Upper lobe of right lung (tissue), 1 donor: ENCODE data around the gene C2orf42. TPM values are rescaled to one million over a fixed set of nuclear protein-coding genes. Genes with fewer than 3 reads are reported as not detected.
A peak's percentile ranks its signal among the peaks of the same experiment; 100 is the strongest.
"Not testable (repeated sequence)": the region's sequence is repeated elsewhere in the genome, so short reads cannot be mapped to it uniquely, and the experiment has no call there.

Experiments used
- ATAC-seq: fragments of 200-7000 bp; cut with Tn5 transposase; one replicate; pipeline ENCODE4 v1.9.1; 2020; ENCODE audit warnings: mild to moderate bottlenecking, moderate library complexity
- DNase-seq: peaks from one replicate; pipeline ENCODE4 v3.0.0-alpha.2; 2020
- H3K27ac ChIP-seq: fragments of 200-600 bp; one replicate; pipeline ENCODE4 v1.8.0; 2022
- H3K27me3 ChIP-seq: fragments of 200-600 bp; one replicate; pipeline ENCODE4 v1.8.0; 2022; ENCODE audit warnings: mild to moderate bottlenecking
- H3K36me3 ChIP-seq: fragments of 200-600 bp; one replicate; pipeline ENCODE4 v1.8.0; 2022
- H3K4me1 ChIP-seq: fragments of 200-600 bp; one replicate; pipeline ENCODE4 v1.8.0; 2022
- H3K4me3 ChIP-seq: fragments of 200-600 bp; one replicate; pipeline ENCODE4 v1.8.0; 2022; ENCODE audit warnings: mild to moderate bottlenecking
- H3K9me3 ChIP-seq: fragments of 200-600 bp; one replicate; pipeline ENCODE4 v1.8.0; 2022
- CTCF ChIP-seq: fragments of 200-600 bp; IDR thresholded peaks from one replicate; pipeline ENCODE4 v1.8.0; 2022; ENCODE audit warnings: antibody characterized with exemption
- intact Hi-C: fragments of 100-400 bp; cut with DNase I; formaldehyde crosslinking; loops from one replicate; pipeline ENCODE4 v1.11.0; 2022
- total RNA-seq: library from RNA; stranded (reverse); fragmentation: NEBNext Ultra II Directional; extraction: Animal tissue kit (Norgen Biotek cat#: 25700); gene quantifications from one replicate; pipeline ENCODE4 v1.2.1, GENCODE V29; 2021
- donor health status: DM: no; HTN: yes; CAD: no; lungs with severe emphysema.

The C2orf42 gene
- total RNA-seq, 1 donor from 2014 or later = 9.6 TPM

GRCh38 chr2:70104231-70105111, 86.3 kb downstream of the C2orf42 start:
- DNase-seq (no peak), ATAC-seq (peak; percentile 51)
- peak overlapping the region; percentile 20 for H3K27ac ChIP-seq

GRCh38 chr2:70103531-70104061, 87.2 kb downstream of the C2orf42 start:
- no peak for TF ChIP-seq CTCF
- H3K9me3 ChIP-seq = no peaks in the 10 kb centered on the region
- ATAC-seq = no peak
- DNase-seq = no peak
- H3K4me1 ChIP-seq = peaks cover 12% of the 10 kb centered on the region
- peak overlapping the region; percentile 20 for H3K27ac ChIP-seq
- intact Hi-C loops = no loop called here
- H3K36me3 ChIP-seq = no peaks in the 10 kb centered on the region
- no peaks in the 10 kb centered on the region for H3K27me3 ChIP-seq
- H3K4me3 ChIP-seq = no peak overlapping the region

More at GRCh38 chr2:70104231-70105111, 86.3 kb downstream of the C2orf42 start:
- peaks cover 13% of the 10 kb centered on the region for H3K4me1 ChIP-seq
- H3K4me3 ChIP-seq = peak overlapping the region; percentile 2
- no peaks in the 10 kb centered on the region for H3K27me3 ChIP-seq
- TF ChIP-seq CTCF = no peak
- H3K9me3 ChIP-seq = no peaks in the 10 kb centered on the region
- no peaks in the 10 kb centered on the region for H3K36me3 ChIP-seq
- intact Hi-C loops = no loop called here

GRCh38 chr2:70102323-70102905, 88.4 kb downstream of the C2orf42 start:
- H3K27me3 ChIP-seq, DNase-seq, H3K36me3 ChIP-seq, H3K27ac ChIP-seq, H3K4me1 ChIP-seq, H3K9me3 ChIP-seq, ATAC-seq, intact Hi-C loops, H3K4me3 ChIP-seq: not testable (repeated sequence)

- H3K27me3 ChIP-seq, intact Hi-C loops, H3K36me3 ChIP-seq, H3K4me3 ChIP-seq, H3K4me1 ChIP-seq, DNase-seq, H3K27ac ChIP-seq, ATAC-seq, H3K9me3 ChIP-seq: not testable (repeated sequence)
These were observed 89.1 kb downstream of the C2orf42 start for GRCh38 chr2:70101686-70102085.

GRCh38 chr2:70101174-70101573, 89.6 kb downstream of the C2orf42 start:
- ATAC-seq = no peak
- no peaks in the 10 kb centered on the region for H3K9me3 ChIP-seq
- no peaks in the 10 kb centered on the region for H3K27me3 ChIP-seq
- H3K27ac ChIP-seq = no peak overlapping the region
- no peaks in the 10 kb centered on the region for H3K36me3 ChIP-seq
- H3K4me1 ChIP-seq = peaks cover 8% of the 10 kb centered on the region
- intact Hi-C loops = no loop called here
- no peak for DNase-seq
- H3K4me3 ChIP-seq = no peak overlapping the region
- no peak for TF ChIP-seq CTCF

Other genes with a start within 250 kb of the C2orf42 start
- 2.1 TPM for gene ASPRV1, start 229.4 kb downstream of the C2orf42 start, total RNA-seq
- 337 TPM for gene PCBP1, start 103.5 kb downstream of the C2orf42 start, total RNA-seq
- gene TIA1, start 57.6 kb upstream of the C2orf42 start, total RNA-seq = 110 TPM
- gene PCYOX1, start 67.1 kb upstream of the C2orf42 start, total RNA-seq = 157 TPM
- gene SNRPG, start 102.7 kb upstream of the C2orf42 start, total RNA-seq = 96.8 TPM
- 21.7 TPM for gene FAM136A, start 111.0 kb upstream of the C2orf42 start, total RNA-seq